AG09319 (cell line): ENCODE results near the gene STAP1.
"Not testable (repeated sequence)": the region's sequence is repeated elsewhere in the genome, so short reads cannot be mapped to it uniquely, and the experiment has no call there.

ENCODE experiments used
- DNase-seq: peaks from one replicate; pipeline ENCODE4 v3.0.0-alpha.2; 2010; ENCODE audit warnings: low read depth; ENCODE audit errors: extremely low read depth
- CTCF ChIP-seq: IDR thresholded peaks from 2 replicates; pipeline ENCODE4 v1.5.1; 2011; ENCODE audit warnings: low read depth, mild to moderate bottlenecking, inconsistent platforms, low read length, moderate library complexity

The STAP1 gene

GRCh38 chr4:67558493-67558892 lies at the start of gene STAP1:
Gene STAP1 (plus strand): TSS chr4:67558727. CDS start chr4:67558810, 83 bp downstream.
- no peak for DNase-seq
- no peak for TF ChIP-seq CTCF

GRCh38 chr4:67512501-67512900 lies 46.0 kb upstream of the STAP1 start:
- TF ChIP-seq CTCF: no peak
- no peak for DNase-seq

GRCh38 chr4:67520141-67520540 lies 38.4 kb upstream of the STAP1 start:
- no peak for DNase-seq
- TF ChIP-seq CTCF: no peak

- no peak for DNase-seq
- no peak for TF ChIP-seq CTCF
These were observed 37.0 kb upstream of the STAP1 start for GRCh38 chr4:67521506-67521905.

- no peak for TF ChIP-seq CTCF
These were observed 36.3 kb upstream of the STAP1 start for GRCh38 chr4:67522230-67522629.

GRCh38 chr4:67522851-67523671 lies 35.5 kb upstream of the STAP1 start:
- no peak for DNase-seq
- no peak for TF ChIP-seq CTCF

More at GRCh38 chr4:67522230-67522629, 36.3 kb upstream of the STAP1 start:
- no peak for DNase-seq

GRCh38 chr4:67524140-67524539 lies 34.4 kb upstream of the STAP1 start:
- not testable (repeated sequence) for DNase-seq
